Mesothelial cell of epicardium (in vitro differentiated cells): ENCODE results near the gene MAFF. TPM values are rescaled to one million over a fixed set of nuclear protein-coding genes. Genes with fewer than 3 reads are reported as not detected.
"Not testable (repeated sequence)": the region's sequence is repeated elsewhere in the genome, so short reads cannot be mapped to it uniquely, and the experiment has no call there.

Experiments
- DNase-seq, 2 experiments: peaks; one replicate each; pipeline ENCODE4 v3.0.0; 2021; ENCODE audit warnings: low spot score in 2 of 2; ENCODE audit not compliant: unreplicated experiment in 2 of 2
- H3K27ac Mint-ChIP-seq: 2 replicates; pipeline ENCODE4 v1.8.0; 2021; ENCODE audit warnings: mixed read lengths
- H3K27me3 Mint-ChIP-seq: 2 replicates; pipeline ENCODE4 v1.8.0; 2021; ENCODE audit warnings: low read depth, mixed read lengths
- H3K36me3 Mint-ChIP-seq: 2 replicates; pipeline ENCODE4 v1.8.0; 2021; ENCODE audit warnings: mixed read lengths
- H3K4me1 Mint-ChIP-seq: 2 replicates; pipeline ENCODE4 v1.8.0; 2021; ENCODE audit warnings: mixed read lengths
- H3K4me3 Mint-ChIP-seq: 2 replicates; pipeline ENCODE4 v1.8.0; 2021; ENCODE audit warnings: mild to moderate bottlenecking, moderate library complexity, mixed read lengths
- H3K9me3 Mint-ChIP-seq: 2 replicates; pipeline ENCODE4 v1.8.0; 2021; ENCODE audit warnings: mixed read lengths
- CTCF ChIP-seq: fragments of 200-600 bp; sonication (generic); IDR thresholded peaks from one replicate; pipeline ENCODE4 v1.5.0; 2021; ENCODE audit warnings: antibody characterized with exemption; ENCODE audit not compliant: unreplicated experiment
- total RNA-seq: library from RNA; stranded (reverse); gene quantifications from 3 replicates; pipeline ENCODE4 v1.2.1, GENCODE V29; 2021

Gene MAFF
- total RNA-seq, 1 donor from 2014 or later: 33.4 TPM

- Mint-ChIP-seq H3K4me3 (no peak overlapping the region), H3K27me3 (no peaks in the 10 kb centered on the region), H3K9me3 (no peaks in the 10 kb centered on the region), H3K36me3 (peaks cover 30% of the 10 kb centered on the region), H3K4me1 (peaks cover 13% of the 10 kb centered on the region), H3K27ac (no peak overlapping the region)
- TF ChIP-seq CTCF: no peak
- DNase-seq: no peak
Observed at GRCh38 chr22:38233427-38233826, 31.6 kb downstream of the MAFF start.

GRCh38 chr22:38233856-38234255 is 32.1 kb downstream of the MAFF start:
- not testable (repeated sequence) for H3K9me3 Mint-ChIP-seq, H3K27ac Mint-ChIP-seq, DNase-seq, H3K4me3 Mint-ChIP-seq, H3K27me3 Mint-ChIP-seq
- Mint-ChIP-seq H3K4me1 (peaks cover 17% of the 10 kb centered on the region), H3K36me3 (peaks cover 30% of the 10 kb centered on the region)

GRCh38 chr22:38235240-38235850 is 33.6 kb downstream of the MAFF start:
- no peak for TF ChIP-seq CTCF
- Mint-ChIP-seq H3K36me3 (peaks cover 32% of the 10 kb centered on the region), H3K27me3 (no peaks in the 10 kb centered on the region), H3K4me1 (peaks cover 21% of the 10 kb centered on the region), H3K27ac (no peak overlapping the region), H3K9me3 (no peaks in the 10 kb centered on the region), H3K4me3 (no peak overlapping the region)
- no peak for DNase-seq

- peaks cover 34% of the 10 kb centered on the region for H3K36me3 Mint-ChIP-seq
Observed at GRCh38 chr22:38236786-38237185, 35.0 kb downstream of the MAFF start.

GRCh38 chr22:38238519-38239071 is 36.8 kb downstream of the MAFF start:
- Mint-ChIP-seq H3K9me3 (no peaks in the 10 kb centered on the region), H3K4me1 (peaks cover 32% of the 10 kb centered on the region), H3K27me3 (no peaks in the 10 kb centered on the region), H3K36me3 (peaks cover 25% of the 10 kb centered on the region), H3K27ac (peak overlapping the region; percentile 87), H3K4me3 (no peak overlapping the region)
- TF ChIP-seq CTCF: no peak
- no peak for DNase-seq

More at GRCh38 chr22:38236786-38237185, 35.0 kb downstream of the MAFF start:
- H3K4me1 Mint-ChIP-seq: peaks cover 27% of the 10 kb centered on the region
- DNase-seq: no peak
- peak overlapping the region; percentile 89 for H3K27ac Mint-ChIP-seq
- H3K27me3 Mint-ChIP-seq: no peaks in the 10 kb centered on the region
- no peak for TF ChIP-seq CTCF
- no peak overlapping the region for H3K4me3 Mint-ChIP-seq
- no peaks in the 10 kb centered on the region for H3K9me3 Mint-ChIP-seq

- Mint-ChIP-seq H3K4me3 (no peak overlapping the region), H3K4me1 (peaks cover 32% of the 10 kb centered on the region), H3K27ac (peak overlapping the region; percentile 87), H3K36me3 (peaks cover 25% of the 10 kb centered on the region), H3K9me3 (no peaks in the 10 kb centered on the region), H3K27me3 (no peaks in the 10 kb centered on the region)
- no peak for TF ChIP-seq CTCF
- no peak for DNase-seq
Observed at GRCh38 chr22:38239101-38239761, 37.4 kb downstream of the MAFF start.
